NCI-H748 (cell line): ENCODE results near the gene ABCB10.
"Not testable (repeated sequence)": the region's sequence is repeated elsewhere in the genome, so short reads cannot be mapped to it uniquely, and the experiment has no call there.

ENCODE experiments used
- DNase-seq: peaks from one replicate; lab custom pipeline; 2025; ENCODE audit not compliant: unreplicated experiment; lab: John Stamatoyannopoulos, UW

Gene ABCB10

GRCh38 chr1:229479660-229480399 lies 78.7 kb downstream of the ABCB10 start:
- no peak for DNase-seq

GRCh38 chr1:229478852-229479251 lies 79.7 kb downstream of the ABCB10 start:
- DNase-seq, result no peak

GRCh38 chr1:229475859-229476258 lies 82.6 kb downstream of the ABCB10 start:
- DNase-seq, result not testable (repeated sequence)

- no peak for DNase-seq
Measured at GRCh38 chr1:229474509-229474908, 84.0 kb downstream of the ABCB10 start.

GRCh38 chr1:229471175-229471574 lies 87.3 kb downstream of the ABCB10 start:
- no peak for DNase-seq

GRCh38 chr1:229470406-229471043 lies 88.0 kb downstream of the ABCB10 start:
- no peak for DNase-seq

GRCh38 chr1:229466887-229467286 lies 91.6 kb downstream of the ABCB10 start:
- DNase-seq, result no peak
